Measurements from ENCODE around the gene VAV3. TPM values are rescaled to one million over a fixed set of nuclear protein-coding genes. Genes with fewer than 3 reads are reported as not detected.

The VAV3 gene
- total and polyA plus RNA-seq, 2 of the 13 experiments (the other 11 are each of a cell fraction or from before 2014, with no cell fraction given) = 15.9 to 29.8 TPM

DNA sequence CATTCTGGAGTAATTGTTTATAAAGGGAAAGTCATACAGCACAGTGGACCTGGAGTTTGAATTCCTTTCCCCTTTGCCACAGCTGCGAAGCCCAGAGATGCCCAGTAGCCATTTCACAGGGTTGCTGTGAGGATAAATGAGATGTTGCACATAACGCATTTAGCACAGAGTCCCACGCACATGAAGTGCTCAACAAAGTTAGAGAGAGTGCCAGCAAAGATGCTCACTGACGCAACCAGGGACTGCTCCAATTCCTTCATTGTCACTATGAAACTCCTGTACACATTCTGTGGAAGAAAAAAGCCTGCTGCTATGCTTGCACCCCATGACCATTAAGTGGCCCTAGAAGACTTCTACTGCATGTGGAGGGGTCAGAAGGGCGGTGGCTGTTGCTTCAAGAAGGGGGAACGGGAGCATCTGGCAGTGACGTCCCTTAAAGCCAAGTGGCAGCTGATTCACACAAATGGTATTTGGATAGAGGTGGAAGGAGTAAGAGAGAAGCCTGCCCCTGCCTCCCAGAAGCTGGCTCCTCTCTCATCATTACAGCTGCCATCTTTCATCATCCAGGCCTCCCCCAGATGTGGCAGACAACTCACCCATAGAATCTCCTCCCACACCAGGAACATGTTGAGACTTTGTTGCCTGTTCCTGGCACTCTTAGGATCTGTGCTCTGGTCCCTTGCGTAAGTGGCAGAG lies 26.5 kb upstream of the VAV3 start:
- ATAC-seq = no peak
- H3K9ac ChIP-seq (ENCODE audit: insufficient read depth, low read depth, low read length) = no peak overlapping the region
- WGBS (ENCODE audit: low lambda C conversion rate) = 44% methylated on average over 8 of the region's 8 CpGs

More for the DNA sequence above, 26.5 kb upstream of the VAV3 start:
- H3K9me3 ChIP-seq (ENCODE audit: low read length) = no peaks in the 10 kb centered on the region
- no peak overlapping the region for H2AFZ ChIP-seq (ENCODE audit: low read length)
- POLR2A ChIA-PET = no interaction called here
- H3K27ac ChIP-seq (ENCODE audit: extremely low read length, insufficient read depth, low read length) = no peak overlapping the region
- no peaks in the 10 kb centered on the region for H4K20me1 ChIP-seq (ENCODE audit: insufficient read depth, low read length)
- TF ChIP-seq, protein P1, sequence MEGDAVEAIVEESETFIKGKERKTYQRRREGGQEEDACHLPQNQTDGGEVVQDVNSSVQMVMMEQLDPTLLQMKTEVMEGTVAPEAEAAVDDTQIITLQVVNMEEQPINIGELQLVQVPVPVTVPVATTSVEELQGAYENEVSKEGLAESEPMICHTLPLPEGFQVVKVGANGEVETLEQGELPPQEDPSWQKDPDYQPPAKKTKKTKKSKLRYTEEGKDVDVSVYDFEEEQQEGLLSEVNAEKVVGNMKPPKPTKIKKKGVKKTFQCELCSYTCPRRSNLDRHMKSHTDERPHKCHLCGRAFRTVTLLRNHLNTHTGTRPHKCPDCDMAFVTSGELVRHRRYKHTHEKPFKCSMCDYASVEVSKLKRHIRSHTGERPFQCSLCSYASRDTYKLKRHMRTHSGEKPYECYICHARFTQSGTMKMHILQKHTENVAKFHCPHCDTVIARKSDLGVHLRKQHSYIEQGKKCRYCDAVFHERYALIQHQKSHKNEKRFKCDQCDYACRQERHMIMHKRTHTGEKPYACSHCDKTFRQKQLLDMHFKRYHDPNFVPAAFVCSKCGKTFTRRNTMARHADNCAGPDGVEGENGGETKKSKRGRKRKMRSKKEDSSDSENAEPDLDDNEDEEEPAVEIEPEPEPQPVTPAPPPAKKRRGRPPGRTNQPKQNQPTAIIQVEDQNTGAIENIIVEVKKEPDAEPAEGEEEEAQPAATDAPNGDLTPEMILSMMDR (CRISPR knock-in tag; IDR thresholded peaks at IDR 0.05) = no peak
- TF ChIP-seq ZNF34 (CRISPR knock-in tag; IDR thresholded peaks at IDR 0.05; ENCODE audit: borderline replicate concordance) = no peak
- TF ChIP-seq ETV6 (CRISPR knock-in tag; conservative IDR thresholded peaks at IDR 0.05) = no peak
- TF ChIP-seq, protein P2, sequence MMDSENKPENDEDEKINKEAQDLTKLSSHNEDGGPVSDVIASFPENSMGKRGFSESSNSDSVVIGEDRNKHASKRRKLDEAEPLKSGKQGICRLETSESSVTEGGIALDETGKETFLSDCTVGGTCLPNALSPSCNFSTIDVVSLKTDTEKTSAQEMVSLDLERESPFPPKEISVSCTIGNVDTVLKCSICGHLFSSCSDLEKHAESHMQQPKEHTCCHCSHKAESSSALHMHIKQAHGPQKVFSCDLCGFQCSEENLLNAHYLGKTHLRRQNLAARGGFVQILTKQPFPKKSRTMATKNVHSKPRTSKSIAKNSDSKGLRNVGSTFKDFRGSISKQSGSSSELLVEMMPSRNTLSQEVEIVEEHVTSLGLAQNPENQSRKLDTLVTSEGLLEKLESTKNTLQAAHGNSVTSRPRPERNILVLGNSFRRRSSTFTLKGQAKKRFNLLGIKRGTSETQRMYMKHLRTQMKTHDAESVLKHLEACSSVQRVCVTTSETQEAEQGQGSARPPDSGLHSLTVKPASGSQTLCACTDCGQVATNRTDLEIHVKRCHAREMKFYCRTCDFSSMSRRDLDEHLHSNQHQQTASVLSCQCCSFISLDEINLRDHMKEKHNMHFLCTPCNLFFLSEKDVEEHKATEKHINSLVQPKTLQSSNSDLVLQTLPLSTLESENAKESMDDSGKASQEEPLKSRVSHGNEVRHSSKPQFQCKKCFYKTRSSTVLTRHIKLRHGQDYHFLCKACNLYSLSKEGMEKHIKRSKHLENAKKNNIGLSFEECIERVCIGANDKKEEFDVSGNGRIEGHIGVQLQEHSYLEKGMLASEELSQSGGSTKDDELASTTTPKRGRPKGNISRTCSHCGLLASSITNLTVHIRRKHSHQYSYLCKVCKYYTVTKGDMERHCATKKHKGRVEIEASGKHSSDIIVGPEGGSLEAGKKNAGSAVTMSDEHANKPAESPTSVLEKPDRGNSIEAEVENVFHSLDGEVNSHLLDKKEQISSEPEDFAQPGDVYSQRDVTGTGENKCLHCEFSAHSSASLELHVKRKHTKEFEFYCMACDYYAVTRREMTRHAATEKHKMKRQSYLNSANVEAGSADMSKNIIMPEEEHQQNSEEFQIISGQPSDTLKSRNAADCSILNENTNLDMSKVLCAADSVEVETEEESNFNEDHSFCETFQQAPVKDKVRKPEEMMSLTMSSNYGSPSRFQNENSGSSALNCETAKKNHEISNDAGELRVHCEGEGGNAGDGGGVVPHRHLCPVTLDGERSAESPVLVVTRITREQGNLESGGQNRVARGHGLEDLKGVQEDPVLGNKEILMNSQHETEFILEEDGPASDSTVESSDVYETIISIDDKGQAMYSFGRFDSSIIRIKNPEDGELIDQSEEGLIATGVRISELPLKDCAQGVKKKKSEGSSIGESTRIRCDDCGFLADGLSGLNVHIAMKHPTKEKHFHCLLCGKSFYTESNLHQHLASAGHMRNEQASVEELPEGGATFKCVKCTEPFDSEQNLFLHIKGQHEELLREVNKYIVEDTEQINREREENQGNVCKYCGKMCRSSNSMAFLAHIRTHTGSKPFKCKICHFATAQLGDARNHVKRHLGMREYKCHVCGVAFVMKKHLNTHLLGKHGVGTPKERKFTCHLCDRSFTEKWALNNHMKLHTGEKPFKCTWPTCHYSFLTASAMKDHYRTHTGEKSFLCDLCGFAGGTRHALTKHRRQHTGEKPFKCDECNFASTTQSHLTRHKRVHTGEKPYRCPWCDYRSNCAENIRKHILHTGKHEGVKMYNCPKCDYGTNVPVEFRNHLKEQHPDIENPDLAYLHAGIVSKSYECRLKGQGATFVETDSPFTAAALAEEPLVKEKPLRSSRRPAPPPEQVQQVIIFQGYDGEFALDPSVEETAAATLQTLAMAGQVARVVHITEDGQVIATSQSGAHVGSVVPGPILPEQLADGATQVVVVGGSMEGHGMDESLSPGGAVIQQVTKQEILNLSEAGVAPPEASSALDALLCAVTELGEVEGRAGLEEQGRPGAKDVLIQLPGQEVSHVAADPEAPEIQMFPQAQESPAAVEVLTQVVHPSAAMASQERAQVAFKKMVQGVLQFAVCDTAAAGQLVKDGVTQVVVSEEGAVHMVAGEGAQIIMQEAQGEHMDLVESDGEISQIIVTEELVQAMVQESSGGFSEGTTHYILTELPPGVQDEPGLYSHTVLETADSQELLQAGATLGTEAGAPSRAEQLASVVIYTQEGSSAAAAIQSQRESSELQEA (CRISPR knock-in tag; IDR thresholded peaks at IDR 0.05; ENCODE audit: not compliant biosample characterization) = no peak
- no peak for TF ChIP-seq XRCC5 (optimal IDR thresholded peaks at IDR 0.05; ENCODE audit: low read length)
- TF ChIP-seq E2F5 (CRISPR knock-in tag; conservative IDR thresholded peaks at IDR 0.05) = no peak
- no peak for TF ChIP-seq NR2F1 (CRISPR knock-in tag; IDR thresholded peaks at IDR 0.05)
- TF ChIP-seq NFRKB (IDR thresholded peaks at IDR 0.05) = no peak
- no peak for TF ChIP-seq WIZ (CRISPR knock-in tag; IDR thresholded peaks at IDR 0.05)
- TF ChIP-seq THAP7 (CRISPR knock-in tag; IDR thresholded peaks at IDR 0.05) = no peak
- TF ChIP-seq DR1 (CRISPR knock-in tag; IDR thresholded peaks at IDR 0.05) = no peak
- TF ChIP-seq POLR2G (IDR thresholded peaks at IDR 0.05; ENCODE audit: low read depth, low read length) = no peak
- TF ChIP-seq ZZZ3 (CRISPR knock-in tag; IDR thresholded peaks at IDR 0.05; ENCODE audit: borderline replicate concordance) = no peak
- peaks cover 6% of the 10 kb centered on the region; the same call in 1 of the 2 replicates for H3K4me1 ChIP-seq (ENCODE audit: insufficient read depth, low read length)
- FAIRE-seq (no peak), DNase-seq (ENCODE audit: low spot score) (no peak)
- H3K36me3 ChIP-seq (replicated peaks in 1 of 2; ENCODE audit: control insufficient read depth in 1 of 2, insufficient read depth in 2 of 2, low read length in 2 of 2) = no peaks in the 10 kb centered on the region
- no peak overlapping the region for H3K4me3 ChIP-seq (replicated peaks in 1 of 3; ENCODE audit: insufficient read depth in 1 of 3, low read depth in 2 of 3, low read length in 3 of 3)
- BruUV-seq (replicated peaks) = no TSS peak
- H3K79me2 ChIP-seq (ENCODE audit: insufficient read depth, low read length) = no peaks in the 10 kb centered on the region
- CTCF ChIA-PET (ENCODE audit: low intra/inter-chr PET ratio, low total read pairs) = no interaction called here
- in situ Hi-C loops (cut with HindIII; ENCODE audit: extremely low pct_ligation_motif_present, low pct_unique_long_range_greater_than_20kb) = no loop called here
- H3K27me3 ChIP-seq (ENCODE audit: control insufficient read depth in 1 of 2, insufficient read depth in 2 of 2, low read length in 2 of 2) = no peaks in the 10 kb centered on the region
- intact Hi-C loops (cut with micrococcal nuclease; ENCODE audit: unreplicated experiment) = no loop called here
- no peak overlapping the region for H3K4me2 ChIP-seq (ENCODE audit: low read depth, low read length)
